ENCODE results near the gene SEPTIN7.

SEPTIN7 gene

DNA sequence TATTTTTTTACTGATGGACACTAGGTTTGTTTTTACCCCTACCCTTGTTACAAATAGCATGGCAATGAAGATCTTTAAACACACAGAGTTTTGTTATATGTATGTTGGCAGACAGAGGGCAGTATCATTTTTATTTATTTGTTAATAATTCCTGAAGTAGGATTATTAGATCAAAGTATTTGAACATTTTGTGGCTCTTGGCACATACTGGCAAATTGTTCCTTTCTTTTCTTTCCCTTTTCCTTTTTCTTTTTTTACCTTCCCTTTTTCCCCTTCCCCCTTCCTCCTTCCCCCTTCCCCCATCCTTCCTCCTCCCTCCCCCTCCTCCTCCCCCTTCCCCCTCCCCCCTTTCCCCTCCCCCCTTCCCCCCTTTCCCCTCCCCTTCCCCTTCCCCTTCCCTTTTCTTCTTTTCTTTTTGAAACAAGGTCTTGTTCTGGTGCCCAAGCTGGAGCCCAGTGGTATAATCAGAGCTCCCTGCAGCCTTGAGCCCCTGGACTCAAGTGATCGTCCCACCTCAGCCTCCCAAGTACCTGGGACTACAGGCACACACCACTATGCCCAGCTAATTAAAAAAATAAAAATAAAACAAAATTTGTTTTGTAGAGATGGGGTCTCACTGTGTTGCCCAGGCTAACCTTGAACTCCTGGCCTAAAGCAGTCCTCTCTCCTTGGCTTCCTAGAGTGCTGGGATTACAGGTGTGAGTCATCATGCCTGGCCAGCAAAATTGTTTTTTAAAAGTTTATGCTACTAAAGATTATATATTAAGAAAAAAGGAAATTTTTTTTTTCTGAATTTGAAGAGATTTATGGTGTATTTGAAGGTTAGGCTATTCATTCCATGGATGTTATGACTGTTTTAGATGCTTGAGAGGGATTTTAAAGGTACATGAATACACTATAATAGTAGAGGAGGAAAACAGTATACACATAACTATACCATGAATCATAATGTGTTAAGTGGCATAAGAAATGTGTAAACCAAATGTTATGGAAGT is 39.3 kb downstream of the SEPTIN7 start:
- DNase-seq (ENCODE audit: low read depth): no peak

DNA sequence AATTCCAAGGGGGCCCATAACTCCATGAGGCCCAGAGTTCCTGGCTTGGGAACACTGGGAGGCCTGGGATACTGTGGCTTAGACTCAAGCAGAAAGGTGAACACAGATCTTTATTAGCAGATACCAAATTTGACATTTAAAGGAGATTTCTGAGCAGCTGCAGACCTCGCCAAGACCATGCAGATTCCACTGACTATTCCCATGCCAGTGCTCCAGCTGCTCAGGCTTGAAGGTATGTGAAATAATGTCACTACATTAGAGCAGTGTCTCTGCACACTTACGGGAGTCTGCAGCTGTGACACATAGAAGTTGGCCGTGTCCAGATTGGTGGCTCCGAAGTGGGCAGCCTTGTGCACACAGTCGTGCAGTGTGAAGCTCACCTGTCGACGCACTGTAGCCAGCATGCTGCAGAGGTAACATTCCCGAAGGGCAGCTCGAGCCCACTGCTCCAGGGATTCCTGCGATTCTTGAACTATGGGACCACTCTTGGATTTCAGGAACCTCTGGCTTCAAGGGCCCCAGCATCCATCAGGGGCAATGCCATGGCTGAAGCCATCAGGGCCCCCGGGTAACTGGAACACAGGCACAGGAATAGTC is 46.1 kb downstream of the SEPTIN7 start:
- no peak for DNase-seq (ENCODE audit: low read depth)

DNA sequence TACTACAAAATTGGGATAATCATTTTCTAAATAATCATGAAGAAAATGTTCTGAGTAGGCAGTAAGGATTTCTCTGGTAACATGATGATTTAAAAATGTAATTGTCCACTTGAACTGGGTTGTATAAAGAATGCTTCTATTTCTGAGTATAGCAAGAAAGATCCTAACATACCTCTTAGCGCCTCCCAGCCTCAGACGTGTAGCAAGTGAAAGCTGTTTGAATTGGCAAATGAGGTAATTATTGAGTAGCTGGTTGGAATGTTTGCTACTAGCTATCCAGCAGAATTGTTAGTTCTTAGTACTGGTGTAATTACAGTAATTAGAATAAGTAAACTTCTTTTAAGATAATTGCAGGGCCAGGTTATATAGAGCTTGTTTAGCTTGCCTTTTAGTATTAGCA is 47.9 kb downstream of the SEPTIN7 start:
- no peak for DNase-seq (ENCODE audit: low read depth)

DNA sequence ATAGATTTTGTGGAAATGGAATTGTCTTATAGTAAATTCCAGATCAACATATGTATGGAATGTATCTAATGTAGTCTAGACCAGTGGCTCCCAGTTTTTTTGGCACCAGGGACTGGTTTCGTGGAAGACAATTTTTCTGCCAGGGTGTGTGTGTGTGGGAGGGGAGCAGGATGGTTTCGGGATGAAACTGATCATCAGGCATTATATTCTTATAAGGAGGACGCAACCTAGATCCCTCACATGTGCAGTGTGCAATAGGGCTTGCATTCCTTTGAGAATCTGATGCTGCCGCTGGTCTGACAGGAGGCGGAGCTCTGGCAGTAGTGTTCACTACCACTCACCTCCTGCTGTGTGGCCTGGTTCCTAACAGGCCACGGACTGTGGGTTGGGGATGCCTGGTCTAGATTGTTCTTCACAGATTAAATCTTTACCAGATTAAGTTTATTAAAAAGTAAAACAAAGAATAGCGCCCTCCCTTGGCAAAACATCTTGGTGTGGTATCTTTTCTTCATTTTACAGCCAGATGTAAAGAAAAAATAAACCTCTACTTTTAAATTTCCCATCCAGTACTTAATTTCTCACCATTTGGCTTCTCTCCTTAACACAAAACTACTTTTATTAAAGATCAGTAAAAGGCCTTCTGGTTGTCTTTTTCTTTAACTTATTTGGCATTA is 48.4 kb downstream of the SEPTIN7 start:
- DNase-seq (ENCODE audit: low read depth): no peak

DNA sequence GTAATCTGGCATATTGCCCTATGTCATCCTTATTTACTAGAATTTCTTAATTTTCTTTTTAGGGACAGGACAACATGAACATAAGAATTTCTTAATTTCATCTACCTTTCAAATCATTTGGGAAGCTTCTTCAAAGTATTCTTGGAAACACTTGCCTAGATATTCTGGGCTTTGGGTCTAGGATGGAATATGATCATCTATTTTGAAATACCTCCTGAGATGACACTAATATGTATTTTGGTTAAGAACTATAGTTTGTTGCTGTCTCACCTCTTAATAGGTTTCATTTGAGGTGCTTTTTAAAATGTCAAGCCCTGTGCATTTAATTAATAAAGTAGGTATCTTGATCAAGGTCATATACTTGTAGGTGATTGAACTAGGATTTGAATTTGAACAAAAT is 49.1 kb downstream of the SEPTIN7 start:
- no peak for DNase-seq (ENCODE audit: low read depth)

All from activated T-helper 9 cell treated with anti-CD3 and anti-CD28 coated beads, Interleukin-2, amount 50 U/mL, for 16 hours (primary cell).